ENCODE measurements around the gene POPDC2.
"Not testable (repeated sequence)": the region's sequence is repeated elsewhere in the genome, so short reads cannot be mapped to it uniquely, and the experiment has no call there.

POPDC2 gene

DNA sequence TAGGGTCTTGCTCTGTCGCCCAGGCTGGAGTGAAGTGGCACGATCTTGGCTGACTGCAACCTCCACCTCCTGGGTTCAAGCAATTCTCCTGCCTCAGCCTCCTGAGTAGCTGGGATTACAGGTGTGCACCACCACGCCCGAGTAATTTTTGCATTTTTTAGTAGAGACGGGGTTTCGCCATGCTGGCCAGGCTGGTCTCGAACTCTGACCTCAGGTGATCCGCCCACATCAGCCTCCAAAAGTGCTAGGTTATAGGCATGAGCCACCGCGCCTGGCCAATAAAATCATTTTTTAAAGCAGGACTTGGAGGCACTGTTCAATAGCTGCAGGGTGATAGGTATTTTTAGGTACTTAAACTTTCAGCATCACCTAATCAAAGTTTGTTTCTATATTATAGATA lies 17.8 kb upstream of the POPDC2 start:
- H3K27me3 ChIP-seq (ENCODE audit: insufficient read depth, low read length); H3K4me3 ChIP-seq (ENCODE audit: low read length); H2AFZ ChIP-seq (ENCODE audit: low read depth, low read length); H3K9me3 ChIP-seq (ENCODE audit: low read length); H3K4me1 ChIP-seq (ENCODE audit: insufficient read depth, low read length): not testable (repeated sequence)
- H3K36me3 ChIP-seq (ENCODE audit: insufficient read depth, low read length) = peaks cover 18% of the 10 kb centered on the region

- H3K9me3 ChIP-seq (ENCODE audit: low read length) = no peaks in the 10 kb centered on the region
- no peaks in the 10 kb centered on the region for H3K27me3 ChIP-seq (ENCODE audit: insufficient read depth, low read length)
- peaks cover 23% of the 10 kb centered on the region for H3K36me3 ChIP-seq (ENCODE audit: insufficient read depth, low read length)
- H2AFZ ChIP-seq (ENCODE audit: low read depth, low read length) = peak overlapping the region; percentile 98
- peak overlapping the region; percentile 93 for H3K4me3 ChIP-seq (ENCODE audit: low read length)
- H3K4me1 ChIP-seq (ENCODE audit: insufficient read depth, low read length) = peaks cover 8% of the 10 kb centered on the region
Observed at GRCh38 chr3:119677641-119677934, 17.2 kb upstream of the POPDC2 start.

DNA sequence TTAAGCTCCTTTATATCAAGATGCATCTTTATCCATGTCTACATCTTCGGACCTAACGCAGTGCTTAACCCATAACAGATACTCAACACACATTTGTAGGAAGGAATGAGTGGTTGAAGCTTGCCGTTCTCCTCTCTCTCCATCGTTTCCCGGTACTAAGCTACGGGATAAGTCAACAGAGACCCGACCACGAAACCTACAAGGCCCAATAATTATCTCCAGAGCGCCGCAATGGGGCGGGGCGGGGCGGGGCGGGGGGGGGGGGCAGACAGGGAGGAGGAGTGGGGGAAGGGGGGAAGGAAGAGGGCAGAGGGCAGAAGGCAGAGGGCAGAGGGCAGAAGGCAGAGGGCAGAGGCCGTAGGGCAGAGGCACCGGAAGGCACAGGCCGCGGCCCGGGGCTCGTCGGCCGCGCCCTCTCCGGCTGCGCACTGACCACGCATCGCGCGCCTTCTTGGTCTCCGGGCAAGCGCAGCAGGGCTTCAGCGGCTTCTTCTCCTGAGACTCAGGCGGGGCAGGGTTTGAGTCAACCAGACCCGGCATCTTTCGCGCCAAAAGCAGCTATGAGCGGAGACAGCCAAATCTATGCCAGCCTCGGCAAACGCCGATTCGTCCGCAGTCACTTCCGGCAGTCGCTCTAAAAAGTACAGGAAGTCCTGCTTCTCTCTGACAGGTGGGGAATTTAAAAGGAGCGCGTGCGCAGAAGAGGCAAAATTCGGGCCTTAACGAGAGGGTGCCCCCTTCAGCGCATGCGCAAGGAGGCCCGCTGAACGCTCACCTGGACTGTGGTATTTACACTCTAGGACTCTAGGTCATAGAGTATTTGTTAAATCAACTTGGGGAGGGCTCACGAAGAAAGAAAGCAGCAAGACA lies 16.6 kb upstream of the POPDC2 start, which contains the start of gene COX17:
Gene COX17, minus strand, starts transcription at position 636 of the 870 bp plus-strand sequence. Its CDS starts 96 bp downstream, at position 540.
- H3K9me3 ChIP-seq (ENCODE audit: low read length) = no peaks in the 10 kb centered on the region
- H3K4me3 ChIP-seq (ENCODE audit: low read length) = peak within 1 kb of the TSS; percentile 93
- H2AFZ ChIP-seq (ENCODE audit: low read depth, low read length) = peak within 1 kb of the TSS; percentile 98
- H3K27me3 ChIP-seq (ENCODE audit: insufficient read depth, low read length) = no peaks in the 10 kb centered on the region
- peaks cover 27% of the 10 kb centered on the region for H3K36me3 ChIP-seq (ENCODE audit: insufficient read depth, low read length)
- peaks cover 8% of the 10 kb centered on the region for H3K4me1 ChIP-seq (ENCODE audit: insufficient read depth, low read length)

DNA sequence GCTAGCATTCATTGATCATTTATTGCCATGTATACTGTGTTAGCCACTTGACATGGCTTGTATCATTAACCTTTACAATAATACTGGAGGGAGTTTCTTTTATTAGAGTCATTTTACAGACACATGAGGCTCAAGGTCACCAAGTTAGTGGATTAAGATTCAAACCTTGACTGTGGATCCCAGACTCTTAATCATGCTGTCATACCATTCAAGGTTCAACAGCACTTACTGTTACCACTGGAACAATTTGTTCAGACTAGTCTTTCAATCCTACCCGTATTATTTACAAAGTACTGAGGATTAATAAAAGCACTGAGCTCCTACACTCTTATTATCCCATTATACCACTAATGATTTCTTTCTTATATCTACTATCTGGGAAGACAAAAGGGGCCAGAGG lies 15.6 kb upstream of the POPDC2 start:
- peak overlapping the region; percentile 93 for H3K4me3 ChIP-seq (ENCODE audit: low read length)
- H3K27me3 ChIP-seq (ENCODE audit: insufficient read depth, low read length) = no peaks in the 10 kb centered on the region
- no peak overlapping the region for H2AFZ ChIP-seq (ENCODE audit: low read depth, low read length)
- H3K36me3 ChIP-seq (ENCODE audit: insufficient read depth, low read length) = peaks cover 34% of the 10 kb centered on the region
- H3K4me1 ChIP-seq (ENCODE audit: insufficient read depth, low read length) = peaks cover 8% of the 10 kb centered on the region
- H3K9me3 ChIP-seq (ENCODE audit: low read length) = no peaks in the 10 kb centered on the region

DNA sequence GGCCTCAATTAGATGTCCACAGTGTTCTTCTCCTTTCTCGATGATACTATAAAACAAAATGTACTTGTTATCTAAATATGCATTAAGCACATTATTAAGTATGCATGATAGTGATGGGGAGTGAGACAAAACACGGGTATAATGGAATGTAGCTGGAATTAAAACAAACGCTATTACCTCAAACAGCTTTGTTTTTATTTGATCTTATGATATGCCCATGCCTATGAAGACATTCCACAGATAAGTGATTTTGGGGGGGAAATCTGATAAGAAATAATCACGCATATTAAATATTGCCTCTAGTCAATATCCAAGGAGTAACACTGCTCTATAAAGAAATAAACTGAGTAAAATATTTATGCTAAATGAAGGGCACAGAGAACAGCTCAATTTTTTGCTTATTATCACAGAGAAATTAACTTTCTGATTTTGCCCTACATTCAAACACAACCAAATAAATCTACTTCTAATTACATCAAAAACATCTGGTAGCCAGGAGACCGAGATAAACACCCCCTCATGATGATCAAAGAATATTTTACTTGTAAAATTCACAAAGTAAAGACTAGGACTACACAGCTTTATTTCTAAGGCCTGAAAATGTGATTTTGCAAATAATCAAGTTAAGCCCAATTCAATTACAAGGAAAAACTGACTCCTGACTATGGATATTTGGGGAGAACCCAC lies 14.9 kb upstream of the POPDC2 start:
- H3K4me3 ChIP-seq (ENCODE audit: low read length) = peak overlapping the region; percentile 93
- H3K4me1 ChIP-seq (ENCODE audit: insufficient read depth, low read length) = peaks cover 8% of the 10 kb centered on the region
- H3K36me3 ChIP-seq (ENCODE audit: insufficient read depth, low read length) = peaks cover 34% of the 10 kb centered on the region
- H3K9me3 ChIP-seq (ENCODE audit: low read length) = no peaks in the 10 kb centered on the region
- no peak overlapping the region for H2AFZ ChIP-seq (ENCODE audit: low read depth, low read length)
- H3K27me3 ChIP-seq (ENCODE audit: insufficient read depth, low read length) = no peaks in the 10 kb centered on the region

DNA sequence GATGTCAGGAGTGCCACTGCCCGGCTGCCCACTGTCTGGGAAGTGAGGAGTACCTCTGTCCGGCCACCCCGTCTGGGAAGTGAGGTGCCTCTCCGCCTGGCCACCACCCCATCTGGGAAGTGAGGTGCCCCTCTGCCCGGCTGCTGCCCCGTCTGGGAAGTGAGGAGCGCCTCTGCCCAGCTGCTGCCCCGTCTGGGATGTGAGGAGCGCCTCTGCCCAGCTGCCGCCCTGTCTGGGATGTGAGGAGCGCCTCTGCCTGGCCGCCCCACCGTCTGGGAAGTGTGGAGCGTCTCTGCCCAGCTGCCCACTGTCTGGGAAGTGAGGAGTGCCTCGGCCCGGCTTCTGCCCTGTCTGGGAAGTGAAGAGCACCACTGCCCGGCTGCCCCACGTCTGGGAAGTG lies 13.5 kb upstream of the POPDC2 start:
- Histone ChIP-seq H3K36me3 (ENCODE audit: insufficient read depth, low read length) (peaks cover 44% of the 10 kb centered on the region), H3K27me3 (ENCODE audit: insufficient read depth, low read length) (no peaks in the 10 kb centered on the region), H3K4me3 (ENCODE audit: low read length) (no peak overlapping the region), H2AFZ (ENCODE audit: low read depth, low read length) (no peak overlapping the region), H3K9me3 (ENCODE audit: low read length) (no peaks in the 10 kb centered on the region), H3K4me1 (ENCODE audit: insufficient read depth, low read length) (peaks cover 8% of the 10 kb centered on the region)

- H3K27me3 ChIP-seq (ENCODE audit: insufficient read depth, low read length) = no peaks in the 10 kb centered on the region
- H3K4me3 ChIP-seq (ENCODE audit: low read length) = no peak overlapping the region
- peaks cover 49% of the 10 kb centered on the region for H3K36me3 ChIP-seq (ENCODE audit: insufficient read depth, low read length)
- peaks cover 7% of the 10 kb centered on the region for H3K4me1 ChIP-seq (ENCODE audit: insufficient read depth, low read length)
- no peaks in the 10 kb centered on the region for H3K9me3 ChIP-seq (ENCODE audit: low read length)
- no peak overlapping the region for H2AFZ ChIP-seq (ENCODE audit: low read depth, low read length)
Observed at GRCh38 chr3:119672776-119673175, 12.4 kb upstream of the POPDC2 start.

DNA sequence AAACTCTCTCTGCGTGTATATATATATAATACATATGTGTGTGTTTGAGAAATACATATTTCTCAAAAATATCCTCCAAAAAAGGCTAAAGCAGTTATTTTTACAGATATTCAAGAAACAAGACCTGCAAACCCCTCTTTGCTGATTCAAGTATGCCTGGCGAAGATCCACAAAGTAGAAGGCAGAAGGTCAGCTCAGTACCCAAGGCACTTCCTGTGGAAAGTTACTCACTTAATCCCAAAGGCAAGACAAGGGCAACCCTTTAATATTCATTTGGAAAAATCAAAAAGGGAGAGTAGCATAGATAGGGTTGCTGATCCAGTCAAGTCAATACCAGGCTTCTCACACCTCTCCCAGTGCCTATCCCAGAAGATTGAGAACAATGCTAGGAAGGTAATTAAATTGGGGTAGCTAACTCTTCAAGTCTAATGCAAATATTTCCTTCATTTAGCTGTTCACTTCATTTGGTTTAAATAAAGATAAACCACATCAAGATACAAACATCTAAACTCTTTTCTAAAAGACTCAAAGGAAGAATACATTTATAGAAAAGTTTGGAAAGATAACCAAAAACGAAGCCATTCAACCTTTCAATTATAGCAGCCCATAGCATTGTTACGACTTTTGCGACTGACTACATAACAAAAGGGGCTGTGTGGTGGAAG lies 9.6 kb upstream of the POPDC2 start:
- no peaks in the 10 kb centered on the region for H3K27me3 ChIP-seq (ENCODE audit: insufficient read depth, low read length)
- no peaks in the 10 kb centered on the region for H3K4me1 ChIP-seq (ENCODE audit: insufficient read depth, low read length)
- H3K4me3 ChIP-seq (ENCODE audit: low read length) = no peak overlapping the region
- H3K9me3 ChIP-seq (ENCODE audit: low read length) = no peaks in the 10 kb centered on the region
- no peak overlapping the region for H2AFZ ChIP-seq (ENCODE audit: low read depth, low read length)
- H3K36me3 ChIP-seq (ENCODE audit: insufficient read depth, low read length) = peaks cover 49% of the 10 kb centered on the region

- no peak overlapping the region for H2AFZ ChIP-seq (ENCODE audit: low read depth, low read length)
- peaks cover 19% of the 10 kb centered on the region for H3K36me3 ChIP-seq (ENCODE audit: insufficient read depth, low read length)
- H3K4me1 ChIP-seq (ENCODE audit: insufficient read depth, low read length) = no peaks in the 10 kb centered on the region
- H3K27me3 ChIP-seq (ENCODE audit: insufficient read depth, low read length) = no peaks in the 10 kb centered on the region
- H3K9me3 ChIP-seq (ENCODE audit: low read length) = no peaks in the 10 kb centered on the region
- no peak overlapping the region for H3K4me3 ChIP-seq (ENCODE audit: low read length)
Observed at GRCh38 chr3:119665954-119666559, 5.7 kb upstream of the POPDC2 start.

GRCh38 chr3:119664850-119665379 lies 4.5 kb upstream of the POPDC2 start:
- no peaks in the 10 kb centered on the region for H3K4me1 ChIP-seq (ENCODE audit: insufficient read depth, low read length)
- H2AFZ ChIP-seq (ENCODE audit: low read depth, low read length) = no peak overlapping the region
- H3K9me3 ChIP-seq (ENCODE audit: low read length) = no peaks in the 10 kb centered on the region
- H3K27me3 ChIP-seq (ENCODE audit: insufficient read depth, low read length) = no peaks in the 10 kb centered on the region
- no peak overlapping the region for H3K4me3 ChIP-seq (ENCODE audit: low read length)
- peaks cover 15% of the 10 kb centered on the region for H3K36me3 ChIP-seq (ENCODE audit: insufficient read depth, low read length)

DNA sequence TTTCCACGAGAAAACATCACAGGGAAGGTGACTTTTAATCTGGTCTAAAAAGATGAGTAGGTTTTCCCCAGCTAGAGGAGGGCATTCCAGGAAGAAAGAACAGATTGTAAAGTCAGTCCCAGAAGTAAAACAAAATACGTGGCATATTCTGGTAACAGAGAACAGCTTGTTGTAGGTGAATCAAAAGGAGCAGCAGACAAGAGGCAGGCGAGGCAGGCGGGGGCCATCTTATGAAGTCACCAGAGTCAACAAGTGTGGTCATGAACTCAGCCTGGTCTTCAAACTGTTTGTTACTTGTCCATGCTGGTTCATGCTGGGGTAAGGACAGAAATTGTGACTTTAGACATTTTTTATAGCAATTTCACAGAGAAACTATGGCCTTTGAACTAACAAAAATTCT lies 4.0 kb upstream of the POPDC2 start:
- Histone ChIP-seq H3K4me1 (ENCODE audit: insufficient read depth, low read length) (no peaks in the 10 kb centered on the region), H3K9me3 (ENCODE audit: low read length) (no peaks in the 10 kb centered on the region), H2AFZ (ENCODE audit: low read depth, low read length) (no peak overlapping the region), H3K27me3 (ENCODE audit: insufficient read depth, low read length) (no peaks in the 10 kb centered on the region), H3K36me3 (ENCODE audit: insufficient read depth, low read length) (peaks cover 14% of the 10 kb centered on the region), H3K4me3 (ENCODE audit: low read length) (no peak overlapping the region)

GRCh38 chr3:119663885-119664284 lies 3.5 kb upstream of the POPDC2 start:
- Histone ChIP-seq H3K9me3 (ENCODE audit: low read length) (no peaks in the 10 kb centered on the region), H3K27me3 (ENCODE audit: insufficient read depth, low read length) (no peaks in the 10 kb centered on the region), H2AFZ (ENCODE audit: low read depth, low read length) (no peak overlapping the region), H3K4me3 (ENCODE audit: low read length) (no peak overlapping the region), H3K4me1 (ENCODE audit: insufficient read depth, low read length) (no peaks in the 10 kb centered on the region), H3K36me3 (ENCODE audit: insufficient read depth, low read length) (peaks cover 9% of the 10 kb centered on the region)

Data from neuron (in vitro differentiated cells).